Osteocyte (in vitro differentiated cells): ENCODE data around the gene NHLRC4. TPM values are rescaled to one million over a fixed set of nuclear protein-coding genes. Genes with fewer than 3 reads are reported as not detected.

Experiments
- DNase-seq: peaks from one replicate; pipeline ENCODE4 v3.0.0; 2021; ENCODE audit warnings: mixed read lengths; ENCODE audit not compliant: unreplicated experiment; ENCODE audit errors: extremely low spot score
- H3K27ac Mint-ChIP-seq: one replicate; pipeline ENCODE4 v1.8.0; 2021; ENCODE audit warnings: mild to moderate bottlenecking, mixed read lengths; ENCODE audit not compliant: unreplicated experiment
- H3K27me3 Mint-ChIP-seq: one replicate; pipeline ENCODE4 v1.8.0; 2021; ENCODE audit warnings: mixed read lengths; ENCODE audit not compliant: unreplicated experiment
- H3K36me3 Mint-ChIP-seq: one replicate; pipeline ENCODE4 v1.8.0; 2021; ENCODE audit warnings: mixed read lengths; ENCODE audit not compliant: unreplicated experiment
- H3K4me1 Mint-ChIP-seq: one replicate; pipeline ENCODE4 v1.8.0; 2021; ENCODE audit warnings: mixed read lengths; ENCODE audit not compliant: unreplicated experiment
- H3K4me3 Mint-ChIP-seq: one replicate; pipeline ENCODE4 v1.8.0; 2021; ENCODE audit warnings: mild to moderate bottlenecking, moderate library complexity, mixed read lengths; ENCODE audit not compliant: unreplicated experiment
- H3K9me3 Mint-ChIP-seq: one replicate; pipeline ENCODE4 v1.8.0; 2021; ENCODE audit warnings: mixed read lengths; ENCODE audit not compliant: unreplicated experiment
- CTCF ChIP-seq: fragments of 200-600 bp; sonication (generic); IDR thresholded peaks from 2 replicates; pipeline ENCODE4 v1.5.0; 2021; ENCODE audit warnings: antibody characterized with exemption, mild to moderate bottlenecking, moderate library complexity
- total RNA-seq: library from RNA; stranded (reverse); gene quantifications from 2 replicates; pipeline ENCODE4 v1.2.1, GENCODE V29; 2021

NHLRC4 gene
- total RNA-seq, 1 donor from 2014 or later, result 1.7 TPM

- no peaks in the 10 kb centered on the region for H3K27me3 Mint-ChIP-seq
- peaks cover 2% of the 10 kb centered on the region for H3K36me3 Mint-ChIP-seq
- H3K9me3 Mint-ChIP-seq, result no peaks in the 10 kb centered on the region
- peaks cover 15% of the 10 kb centered on the region for H3K4me1 Mint-ChIP-seq
- no peak overlapping the region for H3K27ac Mint-ChIP-seq
- no peak for TF ChIP-seq CTCF
- H3K4me3 Mint-ChIP-seq, result no peak overlapping the region
- no peak for DNase-seq
Observed at GRCh38 chr16:575354-576196, 8.8 kb downstream of the NHLRC4 start.

- Mint-ChIP-seq H3K36me3 (peaks cover 2% of the 10 kb centered on the region), H3K4me1 (peaks cover 9% of the 10 kb centered on the region), H3K27me3 (no peaks in the 10 kb centered on the region), H3K9me3 (no peaks in the 10 kb centered on the region), H3K27ac (no peak overlapping the region), H3K4me3 (no peak overlapping the region)
- no peak for DNase-seq
- TF ChIP-seq CTCF, result no peak
Observed at GRCh38 chr16:576197-576822, 9.5 kb downstream of the NHLRC4 start.

GRCh38 chr16:576823-577201, 10.0 kb downstream of the NHLRC4 start:
- no peak overlapping the region for H3K27ac Mint-ChIP-seq
- no peaks in the 10 kb centered on the region for H3K9me3 Mint-ChIP-seq
- no peaks in the 10 kb centered on the region for H3K27me3 Mint-ChIP-seq
- no peak for DNase-seq
- no peak overlapping the region for H3K4me3 Mint-ChIP-seq
- H3K36me3 Mint-ChIP-seq, result peaks cover 2% of the 10 kb centered on the region
- peaks cover 5% of the 10 kb centered on the region for H3K4me1 Mint-ChIP-seq
- no peak for TF ChIP-seq CTCF

- Mint-ChIP-seq H3K4me1 (peaks cover 5% of the 10 kb centered on the region), H3K4me3 (no peak overlapping the region), H3K27ac (no peak overlapping the region), H3K27me3 (no peaks in the 10 kb centered on the region), H3K36me3 (peaks cover 2% of the 10 kb centered on the region), H3K9me3 (no peaks in the 10 kb centered on the region)
- TF ChIP-seq CTCF, result no peak
- no peak for DNase-seq
Observed at GRCh38 chr16:577796-578195, 11.0 kb downstream of the NHLRC4 start.

GRCh38 chr16:578232-578869, 11.5 kb downstream of the NHLRC4 start:
- Mint-ChIP-seq H3K27ac (no peak overlapping the region), H3K4me1 (peaks cover 5% of the 10 kb centered on the region), H3K9me3 (no peaks in the 10 kb centered on the region), H3K36me3 (peaks cover 2% of the 10 kb centered on the region), H3K4me3 (no peak overlapping the region), H3K27me3 (no peaks in the 10 kb centered on the region)
- TF ChIP-seq CTCF, result no peak
- no peak for DNase-seq
